SK-N-MC (cell line): ENCODE results near the gene SPATA3.

Experiments
- EZH2 ChIP-seq: fragments of 200-600 bp; sonication (generic); IDR thresholded peaks from one replicate; pipeline ENCODE4 v1.6.1; 2017; ENCODE audit warnings: antibody characterized with exemption
- FOXP2 ChIP-seq: optimal IDR thresholded peaks from 2 replicates; pipeline ENCODE3; 2011; ENCODE audit warnings: mild to moderate bottlenecking, moderate library complexity; ENCODE audit not compliant: insufficient read depth; ENCODE audit errors: extremely low read length, control extremely low read depth
- POLR2AphosphoS5 ChIP-seq: IDR thresholded peaks from 2 replicates; pipeline ENCODE4 v1.6.1; 2012; ENCODE audit warnings: mild to moderate bottlenecking, low read depth, low read length, borderline replicate concordance

- TF ChIP-seq POLR2AphosphoS5 (no peak), EZH2 (no peak), FOXP2 (no peak)
Measured at GRCh38 chr2:230947235-230947576, 48.7 kb upstream of the SPATA3 start.
